Mesendoderm (in vitro differentiated cells): ENCODE results near the gene DAB1.
A peak's percentile ranks its signal among the peaks of the same experiment; 100 is the strongest.

Experiments
- DNase-seq: peaks from one replicate; pipeline ENCODE4 v3.0.0; 2013
- H2AK5ac ChIP-seq: 2 replicates; pipeline ENCODE4 v1.6.1; 2013; ENCODE audit warnings: low read length, inconsistent platforms
- H2BK120ac ChIP-seq: 2 replicates; pipeline ENCODE4 v1.6.1; 2013; ENCODE audit warnings: low read depth, mild to moderate bottlenecking, low read length, moderate library complexity, mixed read lengths
- H2BK15ac ChIP-seq: replicated peaks from 2 replicates; pipeline ENCODE4 v1.6.1; 2013; ENCODE audit warnings: low read depth, mild to moderate bottlenecking, moderate library complexity
- H2BK5ac ChIP-seq: 2 replicates; pipeline ENCODE4 v1.6.1; 2013; ENCODE audit warnings: low read length, inconsistent platforms
- H3K18ac ChIP-seq: 2 replicates; pipeline ENCODE4 v1.6.1; 2013; ENCODE audit warnings: mild to moderate bottlenecking, low read length, mixed read lengths
- H3K23ac ChIP-seq: one replicate; pipeline ENCODE4 v1.6.1; 2013; ENCODE audit warnings: low read length
- H3K27ac ChIP-seq: 2 replicates; pipeline ENCODE4 v1.5.1; 2013; ENCODE audit warnings: low read depth, mild to moderate bottlenecking, inconsistent platforms, low read length, moderate library complexity
- H3K27me3 ChIP-seq: 2 replicates; pipeline ENCODE4 v1.6.1; 2013; ENCODE audit warnings: low read length, control low read depth, mild to moderate bottlenecking, inconsistent platforms; ENCODE audit not compliant: insufficient read depth, poor library complexity
- H3K36me3 ChIP-seq: 2 replicates; pipeline ENCODE4 v1.6.1; 2013; ENCODE audit warnings: low read length, inconsistent platforms; ENCODE audit not compliant: control insufficient read depth, insufficient read depth
- H3K4ac ChIP-seq: one replicate; pipeline ENCODE4 v1.6.1; 2013; ENCODE audit warnings: low read depth, mild to moderate bottlenecking, low read length, moderate library complexity
- H3K4me1 ChIP-seq: 2 replicates; pipeline ENCODE4 v1.6.1; 2013; ENCODE audit warnings: low read depth, low read length, inconsistent platforms; ENCODE audit not compliant: control insufficient read depth
- H3K4me2 ChIP-seq: 2 replicates; pipeline ENCODE4 v1.6.1; 2013; ENCODE audit warnings: low read length
- H3K4me3 ChIP-seq: 2 replicates; pipeline ENCODE4 v1.5.1; 2013; ENCODE audit warnings: mild to moderate bottlenecking, low read length
- H3K56ac ChIP-seq: one replicate; pipeline ENCODE4 v1.6.1; 2013; ENCODE audit warnings: low read length
- H3K79me1 ChIP-seq: 2 replicates; pipeline ENCODE4 v1.6.1; 2013; ENCODE audit warnings: low read length, inconsistent platforms
- H3K79me2 ChIP-seq: 2 replicates; pipeline ENCODE4 v1.6.1; 2013; ENCODE audit warnings: mild to moderate bottlenecking, low read length; ENCODE audit not compliant: control insufficient read depth, insufficient read depth
- H3K9ac ChIP-seq: 2 replicates; pipeline ENCODE4 v1.6.1; 2013; ENCODE audit warnings: low read length, inconsistent platforms
- H4K5ac ChIP-seq: one replicate; pipeline ENCODE4 v1.6.1; 2013; ENCODE audit warnings: low read length
- H4K8ac ChIP-seq: one replicate; pipeline ENCODE4 v1.6.1; 2013; ENCODE audit warnings: low read depth, mild to moderate bottlenecking, control low read depth, low read length, moderate library complexity
- WGBS: extraction: QIAGEN DNeasy Blood & Tissue Kit; methylation state at CpG from one replicate; pipeline ENCODE4 v1.1.7; 2013; ENCODE audit warnings: low lambda C conversion rate, missing lambda C conversion rate; ENCODE audit not compliant: insufficient coverage; ENCODE audit errors: extremely low coverage; 5-methylcytosine and 5-hydroxymethylcytosine counted together

Gene DAB1

GRCh38 chr1:57423135-57423655, 665 bp downstream of the DAB1 start:
- Histone ChIP-seq H4K5ac (no peak overlapping the region), H3K79me1 (no peaks in the 10 kb centered on the region), H3K56ac (peak overlapping the region; percentile 98), H3K4ac (peak overlapping the region; percentile 95), H3K4me2 (peak overlapping the region; percentile 85), H2BK15ac (no peak overlapping the region), H3K4me3 (peak overlapping the region; percentile 83), H3K18ac (peak overlapping the region; percentile 95), H3K4me1 (peaks cover 16% of the 10 kb centered on the region), H3K23ac (peak overlapping the region; percentile 17), H3K79me2 (peaks cover 21% of the 10 kb centered on the region), H2AK5ac (peak overlapping the region; percentile 42), H3K9ac (peak overlapping the region; percentile 96), H3K27me3 (no peaks in the 10 kb centered on the region), H3K36me3 (no peaks in the 10 kb centered on the region), H2BK5ac (peak overlapping the region; percentile 95), H4K8ac (peak overlapping the region; percentile 3), H2BK120ac (peak overlapping the region; percentile 67), H3K27ac (peak overlapping the region; percentile 95)
- no CpG with 5 or more reads among the region's 36 CpGs for WGBS
- peak; percentile 82 for DNase-seq

- peak overlapping the region; percentile 95 for H3K27ac ChIP-seq
- peak overlapping the region; percentile 74 for H3K23ac ChIP-seq
Measured at GRCh38 chr1:57422271-57423134, 1.4 kb downstream of the DAB1 start.

DNA sequence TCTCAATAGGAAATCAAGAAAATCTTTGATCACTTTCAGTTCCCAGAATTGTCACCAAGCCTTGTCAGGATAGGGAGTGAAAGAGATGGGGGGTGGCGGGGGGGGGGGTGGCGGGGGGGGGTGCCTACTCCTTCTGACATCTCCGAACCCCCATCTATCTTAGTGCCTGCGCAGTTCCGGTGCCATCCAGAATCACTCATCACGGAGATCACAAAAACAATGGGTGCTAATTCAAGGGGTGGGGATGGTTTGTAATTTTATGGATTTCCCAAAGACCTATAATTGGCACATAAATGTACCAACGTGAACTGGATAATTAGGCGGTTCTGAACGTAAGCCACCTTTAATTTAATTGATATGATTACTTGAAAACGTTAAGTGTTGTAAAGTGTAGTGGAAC, 2.1 kb downstream of the DAB1 start:
- H3K4me1 ChIP-seq, result peaks cover 16% of the 10 kb centered on the region
- peaks cover 3% of the 10 kb centered on the region for H3K79me1 ChIP-seq
- H3K36me3 ChIP-seq, result no peaks in the 10 kb centered on the region
- WGBS, result no CpG with 5 or more reads among the region's 10 CpGs
- peak overlapping the region; percentile 95 for H3K18ac ChIP-seq
- H3K79me2 ChIP-seq, result peaks cover 27% of the 10 kb centered on the region
- peak overlapping the region; percentile 96 for H3K9ac ChIP-seq
- peak overlapping the region; percentile 98 for H3K56ac ChIP-seq
- peak overlapping the region; percentile 75 for H2BK15ac ChIP-seq
- peak overlapping the region; percentile 83 for H3K4me3 ChIP-seq
- peak overlapping the region; percentile 95 for H3K27ac ChIP-seq
- H2BK5ac ChIP-seq, result no peak overlapping the region
- H3K4me2 ChIP-seq, result peak overlapping the region; percentile 68
- no peaks in the 10 kb centered on the region for H3K27me3 ChIP-seq
- H4K5ac ChIP-seq, result no peak overlapping the region
- no peak overlapping the region for H2AK5ac ChIP-seq
- no peak overlapping the region for H2BK120ac ChIP-seq
- H4K8ac ChIP-seq, result no peak overlapping the region
- peak; percentile 33 for DNase-seq
- no peak overlapping the region for H3K23ac ChIP-seq
- H3K4ac ChIP-seq, result peak overlapping the region; percentile 95

More at GRCh38 chr1:57422271-57423134, 1.4 kb downstream of the DAB1 start:
- Histone ChIP-seq H3K9ac (peak overlapping the region; percentile 96), H3K4me1 (peaks cover 16% of the 10 kb centered on the region), H3K79me2 (peaks cover 27% of the 10 kb centered on the region), H3K56ac (peak overlapping the region; percentile 98), H2BK5ac (peak overlapping the region; percentile 95), H2AK5ac (no peak overlapping the region), H3K4me3 (peak overlapping the region; percentile 83), H3K79me1 (peaks cover 3% of the 10 kb centered on the region), H3K36me3 (no peaks in the 10 kb centered on the region), H3K4ac (peak overlapping the region; percentile 95), H3K18ac (peak overlapping the region; percentile 95), H3K27me3 (no peaks in the 10 kb centered on the region), H4K8ac (peak overlapping the region; percentile 3), H4K5ac (no peak overlapping the region), H2BK15ac (peak overlapping the region; percentile 20), H2BK120ac (peak overlapping the region; percentile 67), H3K4me2 (peak overlapping the region; percentile 68)
- WGBS, result no CpG with 5 or more reads among the region's 66 CpGs
- peak; percentile 86 for DNase-seq

DNA sequence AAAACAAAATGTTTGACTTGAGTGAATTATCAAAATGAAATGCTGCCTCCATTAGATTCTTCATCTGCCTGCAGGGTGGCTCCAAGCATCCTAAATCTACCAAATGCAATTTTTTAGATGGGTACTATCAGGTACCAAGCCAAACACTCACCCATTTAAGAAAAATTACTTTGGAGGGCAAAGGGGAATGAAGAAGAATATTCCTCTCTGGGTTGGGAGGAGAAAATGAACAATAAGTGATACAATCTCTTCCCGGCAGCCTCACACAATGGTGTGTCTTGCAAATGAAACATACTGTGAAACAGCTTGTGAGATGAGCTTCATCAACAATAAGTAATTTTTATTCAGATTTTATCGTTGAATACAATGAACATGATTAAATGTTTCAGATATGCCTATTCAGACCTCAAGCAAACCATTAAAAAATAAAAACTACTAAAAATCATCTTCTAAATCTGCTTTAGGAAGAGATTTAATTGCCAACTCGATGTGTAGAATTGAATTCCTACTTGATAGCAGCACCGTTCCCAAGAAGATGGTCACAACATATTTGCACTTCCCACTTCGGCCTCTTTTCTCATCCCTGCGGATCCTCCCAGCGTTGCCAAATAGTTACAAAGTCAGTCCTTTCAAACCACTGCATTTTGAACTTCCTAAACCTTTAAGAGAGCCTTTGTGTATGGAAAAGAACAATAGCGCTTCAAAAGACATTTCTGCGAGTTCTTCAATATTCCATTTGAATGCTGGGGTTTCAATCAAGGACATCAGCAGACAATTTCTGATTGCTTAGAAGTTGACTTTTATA, 2.7 kb downstream of the DAB1 start:
- Histone ChIP-seq H3K23ac (no peak overlapping the region), H2BK15ac (peak overlapping the region; percentile 75), H3K9ac (peak overlapping the region; percentile 14), H3K4me1 (peaks cover 16% of the 10 kb centered on the region), H2AK5ac (no peak overlapping the region), H3K27ac (peak overlapping the region; percentile 51), H3K56ac (peak overlapping the region; percentile 59), H3K4me3 (no peak overlapping the region), H4K5ac (no peak overlapping the region), H3K27me3 (no peaks in the 10 kb centered on the region), H2BK120ac (peak overlapping the region; percentile 66), H3K36me3 (no peaks in the 10 kb centered on the region), H3K4ac (no peak overlapping the region), H2BK5ac (no peak overlapping the region), H3K79me2 (peaks cover 27% of the 10 kb centered on the region), H3K4me2 (peak overlapping the region; percentile 0), H3K18ac (peak overlapping the region; percentile 69), H4K8ac (no peak overlapping the region), H3K79me1 (peaks cover 3% of the 10 kb centered on the region)
- WGBS, result no CpG with 5 or more reads among the region's 9 CpGs
- DNase-seq, result peak; percentile 67

- no peak for DNase-seq
- Histone ChIP-seq H3K36me3 (no peaks in the 10 kb centered on the region), H3K79me1 (peaks cover 6% of the 10 kb centered on the region), H3K23ac (no peak overlapping the region), H2BK5ac (no peak overlapping the region), H3K27ac (no peak overlapping the region), H4K5ac (no peak overlapping the region), H3K4me1 (peaks cover 10% of the 10 kb centered on the region), H4K8ac (no peak overlapping the region), H3K4me2 (no peak overlapping the region), H3K79me2 (peaks cover 33% of the 10 kb centered on the region), H3K4me3 (no peak overlapping the region), H3K18ac (no peak overlapping the region), H2AK5ac (no peak overlapping the region), H3K9ac (no peak overlapping the region), H3K4ac (no peak overlapping the region), H3K56ac (no peak overlapping the region), H2BK120ac (no peak overlapping the region), H2BK15ac (no peak overlapping the region), H3K27me3 (no peaks in the 10 kb centered on the region)
- no CpG with 5 or more reads among the region's 4 CpGs for WGBS
Measured at GRCh38 chr1:57418971-57419370, 4.9 kb downstream of the DAB1 start.
